Stimulated activated CD4-positive, alpha-beta T cell treated with anti-CD3 and anti-CD28 coated beads, Interleukin-4, amount 100 ng/mL, for 48 hours (primary cell): Measurements from ENCODE around the gene IL4I1.

Experiments
- DNase-seq, 2 donors: peaks; one replicate each; pipeline ENCODE4 v3.0.0-alpha.2; 2020; ENCODE audit warnings: low read depth in 2 of 2

IL4I1 gene

GRCh38 chr19:49895566-49896297 is 955 bp downstream of the IL4I1 start:
- peak in 1 of 2 donors; percentile 29 for DNase-seq

- peak; percentile 23 to 50 for DNase-seq
Observed at GRCh38 chr19:49894879-49895565, 1.7 kb downstream of the IL4I1 start.

DNA sequence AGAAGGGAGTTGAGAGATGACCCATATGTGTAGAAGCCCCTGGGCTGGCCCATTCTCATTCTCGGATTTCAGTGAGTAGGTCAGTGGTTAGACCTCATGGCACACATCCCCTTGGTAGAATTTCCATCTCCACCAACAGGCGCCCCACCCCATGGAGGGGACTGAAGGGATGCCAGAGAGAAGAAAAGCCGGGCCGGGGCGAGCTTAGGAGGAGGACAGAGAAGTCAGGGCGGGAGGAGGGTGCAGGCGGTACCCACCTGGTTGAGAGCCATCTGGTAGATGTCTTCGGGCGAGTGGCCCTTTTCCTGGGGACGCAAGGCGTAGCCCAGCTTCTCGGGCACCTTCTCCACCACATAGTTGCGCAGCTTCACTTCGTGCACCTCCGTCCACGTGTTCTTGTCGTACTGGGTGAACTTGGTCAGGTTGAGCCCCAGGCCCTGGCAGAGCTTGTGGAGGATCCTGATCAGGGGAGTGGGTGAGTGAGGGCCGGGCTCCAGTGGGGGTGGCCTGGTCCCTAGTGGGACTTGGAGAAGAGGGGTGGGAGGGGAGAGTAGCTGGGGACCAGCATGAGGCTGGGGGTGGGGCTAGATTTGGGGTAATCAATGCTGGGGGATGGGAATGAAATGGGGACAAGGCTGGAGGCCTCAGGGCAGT is 2.5 kb downstream of the IL4I1 start:
- no peak for DNase-seq

GRCh38 chr19:49892716-49893115 is 4.0 kb downstream of the IL4I1 start:
- no peak for DNase-seq

DNA sequence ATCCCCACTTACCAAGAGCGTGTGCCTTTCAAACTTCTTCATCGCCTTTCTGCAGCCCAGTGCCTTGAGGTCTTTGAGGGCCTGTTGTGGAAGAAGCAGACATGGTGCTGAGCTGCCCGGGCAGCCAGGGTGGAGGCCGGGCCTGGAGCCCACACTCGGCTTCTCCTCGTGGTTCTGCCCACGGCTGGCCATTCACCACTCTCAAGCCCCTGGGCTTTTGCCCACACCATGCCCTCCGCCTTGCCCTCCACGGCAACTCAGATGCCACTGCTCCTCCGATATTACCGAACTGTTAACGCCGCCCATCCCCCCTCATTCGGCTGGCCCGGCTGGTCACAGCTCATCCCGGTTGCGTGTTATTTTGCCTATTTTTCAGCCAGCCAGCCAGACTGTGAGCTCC is 5.3 kb downstream of the IL4I1 start:
- no peak for DNase-seq

DNA sequence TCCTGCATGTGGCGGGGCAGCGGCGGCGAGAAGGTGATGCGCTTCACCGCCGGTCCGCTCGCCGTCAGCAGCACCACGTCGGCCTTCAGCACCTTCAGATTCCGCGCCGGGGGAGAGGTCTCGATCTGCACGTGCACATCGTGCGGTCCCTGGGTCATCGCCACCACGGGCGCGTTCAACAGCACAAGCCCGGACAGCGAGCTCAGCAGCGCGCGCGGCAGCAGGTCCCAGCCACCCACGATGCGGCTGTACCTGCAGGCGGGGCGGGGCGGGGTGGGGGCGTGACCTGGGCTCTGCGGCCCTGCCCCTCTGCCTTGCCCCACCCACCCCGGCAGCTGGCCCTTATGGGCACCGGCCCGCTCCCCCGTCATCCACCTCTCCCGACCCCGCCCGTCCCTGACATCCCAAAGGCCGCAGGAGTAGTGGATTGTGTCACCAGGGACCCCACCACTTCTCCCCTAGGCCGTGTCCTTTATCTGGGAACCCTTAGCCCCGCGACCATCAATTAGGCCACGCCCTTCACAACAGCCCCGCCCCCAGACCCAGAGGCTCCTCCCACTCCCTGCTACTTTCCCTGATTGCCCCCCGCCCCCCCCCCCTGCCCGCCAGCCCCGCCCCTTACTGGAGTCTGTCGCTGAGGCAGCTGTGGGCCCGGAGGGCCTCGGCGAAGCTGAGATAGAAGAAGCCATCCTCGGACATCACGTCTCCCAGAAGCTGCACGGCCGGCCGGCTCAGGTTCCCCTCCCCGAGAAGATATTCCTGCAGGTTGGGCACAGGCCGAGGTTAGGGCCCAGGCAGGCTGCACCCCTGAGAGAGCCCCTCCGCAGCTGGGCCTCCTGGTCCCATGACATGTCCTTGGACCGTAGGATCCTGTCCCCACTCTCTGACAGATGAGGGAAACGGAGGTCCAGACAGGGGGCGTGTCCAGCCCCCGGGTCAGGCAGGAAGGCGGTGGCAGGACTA is 6.1 kb downstream of the IL4I1 start:
- DNase-seq, result peak; percentile 60 to 66

- peak; percentile 71 to 72 for DNase-seq
Observed at GRCh38 chr19:49889687-49890348, 6.9 kb downstream of the IL4I1 start.

DNA sequence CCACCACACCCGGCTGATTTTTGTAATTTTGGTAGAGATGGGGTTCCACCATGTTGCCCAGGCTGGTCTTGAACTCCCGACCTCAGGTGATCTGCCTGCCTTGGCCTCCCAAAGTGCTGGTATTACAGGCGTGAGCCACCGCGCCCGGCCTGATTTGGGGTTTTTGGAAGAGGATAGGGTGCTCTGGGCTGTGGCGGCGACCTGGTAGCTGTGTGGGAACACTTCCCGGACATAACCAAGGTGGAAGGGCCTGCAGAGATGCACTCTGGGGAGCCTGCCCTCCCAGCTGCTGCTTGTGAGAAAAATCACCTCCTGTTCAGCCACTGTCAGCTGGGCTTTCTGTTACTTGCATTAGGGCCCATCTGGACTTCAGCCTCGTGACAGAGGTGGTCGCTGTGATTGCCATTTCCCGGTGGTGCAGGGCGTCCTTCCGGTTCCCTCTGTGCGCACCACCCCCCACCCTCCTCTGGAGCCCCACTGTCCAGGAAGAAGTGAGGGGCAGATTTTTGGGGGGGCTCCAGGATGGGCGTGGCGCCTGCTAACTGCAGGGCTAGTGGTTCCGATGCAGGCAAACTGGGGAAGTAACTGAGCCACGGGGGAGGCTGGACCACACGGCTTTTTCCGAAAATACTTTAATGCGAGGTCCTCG is 7.5 kb downstream of the IL4I1 start:
- DNase-seq, result no peak

DNA sequence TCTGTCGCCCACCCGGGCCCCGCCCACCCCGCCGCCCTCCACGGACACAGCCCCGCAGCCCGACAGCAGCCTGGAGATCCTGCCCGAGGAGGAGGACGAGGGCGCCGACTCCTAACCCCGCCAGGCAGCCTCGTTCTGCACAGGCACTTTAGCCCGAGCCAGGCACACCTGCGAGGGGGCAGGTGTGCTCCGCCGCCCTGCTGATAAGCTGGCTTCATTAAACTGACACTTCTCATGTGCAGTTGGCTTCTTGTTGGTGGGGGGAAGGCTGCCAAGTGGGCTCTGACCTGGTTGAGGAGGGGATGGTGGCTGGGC is 8.2 kb downstream of the IL4I1 start:
- DNase-seq, result no peak

- no peak for DNase-seq
Observed at GRCh38 chr19:49887665-49888509, 8.8 kb downstream of the IL4I1 start.

GRCh38 chr19:49887037-49887664 is 9.5 kb downstream of the IL4I1 start:
- DNase-seq, result no peak

- no peak for DNase-seq
Observed at GRCh38 chr19:49884760-49885159, 11.9 kb downstream of the IL4I1 start.

DNA sequence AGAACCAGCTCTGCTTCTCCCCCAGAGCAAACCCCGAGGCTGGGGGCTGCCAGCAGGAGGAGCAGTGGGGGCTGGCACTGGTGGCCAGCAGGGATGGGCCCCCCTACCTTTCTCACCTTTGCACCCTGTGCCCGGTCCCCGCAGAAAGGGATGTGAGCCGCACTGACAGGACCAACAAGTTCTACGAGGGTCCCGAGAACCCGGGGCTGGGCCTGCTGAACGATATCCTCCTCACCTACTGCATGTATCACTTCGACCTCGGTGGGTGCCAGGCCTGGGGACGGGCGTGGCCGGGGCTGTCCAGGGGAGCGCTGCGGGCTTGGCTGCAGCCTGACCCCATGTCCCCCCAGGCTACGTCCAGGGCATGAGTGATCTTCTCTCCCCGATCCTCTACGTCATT is 12.6 kb downstream of the IL4I1 start:
- no peak for DNase-seq

GRCh38 chr19:49883094-49883493 is 13.6 kb downstream of the IL4I1 start:
- no peak for DNase-seq

DNA sequence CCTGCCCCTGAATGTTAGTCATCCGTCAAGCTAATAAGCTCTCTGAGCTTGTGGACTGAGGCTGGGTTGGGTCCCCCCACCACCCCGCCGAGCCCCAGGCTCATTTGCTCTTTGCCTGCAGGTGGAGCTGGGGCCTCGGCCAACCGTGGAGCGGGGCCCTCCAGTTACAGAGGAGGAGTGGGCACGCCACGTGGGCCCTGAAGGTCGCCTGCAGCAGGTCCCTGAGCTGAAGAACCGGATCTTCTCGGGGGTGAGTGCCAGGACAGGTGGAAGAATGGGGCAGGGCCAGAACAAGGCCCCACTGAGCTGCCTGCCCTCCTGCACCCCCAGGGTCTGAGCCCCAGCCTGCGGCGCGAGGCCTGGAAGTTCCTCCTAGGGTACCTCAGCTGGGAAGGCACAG is 14.0 kb downstream of the IL4I1 start:
- no peak for DNase-seq

DNA sequence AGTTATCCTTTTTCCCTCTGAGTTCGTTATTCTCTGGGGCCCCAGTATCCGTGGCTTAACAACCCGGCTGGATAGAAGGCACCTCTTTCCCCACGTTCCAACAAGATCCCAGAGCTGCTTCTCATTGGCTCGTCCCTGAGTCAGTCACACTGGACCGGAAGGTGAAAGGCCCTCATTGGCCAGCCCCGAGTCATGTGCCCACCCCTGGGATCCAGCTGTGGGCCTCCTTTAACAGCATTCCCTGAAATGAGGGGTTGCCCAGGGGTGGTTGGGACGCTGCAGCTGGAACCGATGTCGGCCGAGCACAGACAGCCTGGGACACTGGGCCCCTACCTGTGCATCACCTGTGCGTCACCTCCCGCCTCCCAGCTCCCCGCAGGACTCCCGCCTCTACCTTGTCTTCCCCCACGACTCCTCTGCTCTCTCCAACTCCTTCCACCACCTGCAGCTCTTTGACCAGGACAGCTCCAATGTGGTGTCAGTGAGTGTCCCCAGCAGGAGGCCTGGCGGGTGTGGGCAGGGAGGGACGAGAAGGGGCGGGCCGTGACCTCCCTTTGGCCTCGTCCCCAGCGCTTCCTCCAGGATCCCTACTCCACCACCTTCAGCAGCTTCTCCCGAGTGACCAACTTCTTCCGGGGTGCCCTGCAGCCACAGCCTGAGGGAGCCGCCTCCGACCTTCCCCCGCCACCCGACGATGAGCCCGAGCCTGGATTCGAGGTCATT is 14.9 kb downstream of the IL4I1 start:
- no peak for DNase-seq

DNA sequence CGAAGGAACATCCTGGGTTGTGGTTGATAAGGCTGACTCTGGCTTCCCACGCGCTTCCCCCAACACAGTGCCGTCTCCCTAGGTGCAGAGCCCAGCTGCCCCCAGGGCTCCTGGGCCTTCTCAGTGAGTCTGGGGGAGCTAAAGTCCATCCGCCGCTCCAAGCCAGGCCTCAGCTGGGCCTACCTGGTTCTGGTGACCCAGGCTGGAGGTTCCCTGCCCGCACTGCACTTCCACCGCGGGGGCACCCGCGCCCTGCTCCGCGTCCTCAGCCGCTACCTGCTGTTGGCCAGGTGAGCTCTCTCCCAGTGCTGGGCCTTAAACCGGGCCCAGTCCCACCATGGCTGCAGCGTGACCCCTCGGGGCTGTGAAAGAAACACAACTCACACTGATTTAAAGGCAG is 15.5 kb downstream of the IL4I1 start:
- DNase-seq, result no peak

- no peak for DNase-seq
Observed at GRCh38 chr19:49880162-49880869, 16.4 kb downstream of the IL4I1 start.
